Stimulated activated CD8-positive, alpha-beta memory T cell treated with anti-CD3 and anti-CD28 coated beads, Interleukin-4, amount 100 ng/mL, for 48 hours (primary cell): ENCODE measurements around the gene VSNL1.
"Not testable (repeated sequence)": the region's sequence is repeated elsewhere in the genome, so short reads cannot be mapped to it uniquely, and the experiment has no call there.

Experiments
- DNase-seq: peaks from one replicate; pipeline ENCODE4 v3.0.0-alpha.2; 2020

Gene VSNL1

GRCh38 chr2:17543131-17543660 lies 2.7 kb downstream of the VSNL1 start:
- DNase-seq, result no peak

- no peak for DNase-seq
These were observed 3.4 kb downstream of the VSNL1 start for GRCh38 chr2:17543848-17544247.

GRCh38 chr2:17544256-17544655 lies 3.8 kb downstream of the VSNL1 start:
- no peak for DNase-seq

GRCh38 chr2:17545680-17546613 lies 5.5 kb downstream of the VSNL1 start:
- no peak for DNase-seq

GRCh38 chr2:17547237-17547636 lies 6.7 kb downstream of the VSNL1 start:
- DNase-seq, result no peak

GRCh38 chr2:17547737-17548136 lies 7.2 kb downstream of the VSNL1 start:
- no peak for DNase-seq

GRCh38 chr2:17550907-17551306 lies 10.4 kb downstream of the VSNL1 start:
- DNase-seq, result no peak

- no peak for DNase-seq
These were observed 14.7 kb downstream of the VSNL1 start for GRCh38 chr2:17555150-17555549.

- DNase-seq, result no peak
These were observed 17.1 kb downstream of the VSNL1 start for GRCh38 chr2:17557596-17557995.

GRCh38 chr2:17558053-17558452 lies 17.6 kb downstream of the VSNL1 start:
- DNase-seq, result no peak

GRCh38 chr2:17558878-17559277 lies 18.4 kb downstream of the VSNL1 start:
- no peak for DNase-seq

GRCh38 chr2:17565726-17566125 lies 25.2 kb downstream of the VSNL1 start:
- DNase-seq, result not testable (repeated sequence)

- DNase-seq, result no peak
These were observed 31.2 kb downstream of the VSNL1 start for GRCh38 chr2:17571681-17572080.

GRCh38 chr2:17573085-17573803 lies 32.7 kb downstream of the VSNL1 start:
- DNase-seq, result no peak

GRCh38 chr2:17573804-17574175 lies 33.3 kb downstream of the VSNL1 start:
- DNase-seq, result no peak

GRCh38 chr2:17574406-17575073 lies 34.0 kb downstream of the VSNL1 start:
- DNase-seq, result no peak

- no peak for DNase-seq
These were observed 36.3 kb downstream of the VSNL1 start for GRCh38 chr2:17576802-17577201.

- no peak for DNase-seq
These were observed 38.0 kb downstream of the VSNL1 start for GRCh38 chr2:17578466-17578928.

- DNase-seq, result no peak
These were observed 39.3 kb downstream of the VSNL1 start for GRCh38 chr2:17579605-17580318.

GRCh38 chr2:17580319-17580715 lies 39.8 kb downstream of the VSNL1 start:
- DNase-seq, result no peak

GRCh38 chr2:17581831-17582230 lies 41.3 kb downstream of the VSNL1 start:
- no peak for DNase-seq

GRCh38 chr2:17583166-17583565 lies 42.7 kb downstream of the VSNL1 start:
- DNase-seq, result no peak

GRCh38 chr2:17583646-17584045 lies 43.1 kb downstream of the VSNL1 start:
- no peak for DNase-seq
